NCI-H748 (cell line): Measurements from ENCODE around the gene PRR36.

Experiments
- DNase-seq: peaks from one replicate; lab custom pipeline; 2025; ENCODE audit not compliant: unreplicated experiment; lab: John Stamatoyannopoulos, UW

PRR36 gene

DNA sequence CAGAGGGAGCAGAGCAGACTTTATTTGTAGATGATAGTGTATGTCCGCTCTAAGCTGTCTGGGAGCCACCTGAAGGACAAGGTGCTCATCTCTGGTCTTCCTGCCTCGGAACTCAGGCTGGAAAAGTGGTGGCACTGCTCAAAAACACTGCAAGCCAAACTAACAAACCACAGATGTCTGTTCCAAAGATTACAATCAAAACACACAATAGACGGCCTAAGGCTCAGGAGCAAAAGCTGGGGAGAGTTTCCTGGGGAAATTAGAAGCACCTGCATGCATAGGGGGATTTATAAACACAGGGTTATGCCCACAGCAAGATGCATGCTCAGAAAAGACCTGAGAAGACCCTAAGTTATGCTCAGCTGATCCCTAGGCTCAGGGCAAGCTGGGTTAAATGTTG is 53.6 kb downstream of the PRR36 start:
- no peak for DNase-seq

DNA sequence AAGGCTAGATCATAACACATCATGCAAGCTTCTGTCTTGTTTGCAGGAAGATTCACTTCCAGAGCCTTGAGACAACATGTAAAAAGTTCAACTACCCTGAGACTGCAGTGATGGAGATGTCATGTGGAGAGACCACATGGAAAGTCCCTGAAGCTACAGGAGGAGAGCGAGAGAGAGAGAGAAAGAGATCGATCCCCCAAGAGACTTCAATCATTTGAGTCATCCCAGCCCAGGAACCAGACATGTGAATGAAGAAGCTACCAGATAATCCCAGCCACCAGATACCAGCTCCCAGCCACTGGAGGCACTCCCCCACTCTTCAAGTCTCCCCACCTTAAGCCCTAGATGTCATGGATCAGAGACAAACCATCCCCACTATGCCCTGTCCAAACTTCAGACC is 54.9 kb downstream of the PRR36 start:
- DNase-seq = no peak

DNA sequence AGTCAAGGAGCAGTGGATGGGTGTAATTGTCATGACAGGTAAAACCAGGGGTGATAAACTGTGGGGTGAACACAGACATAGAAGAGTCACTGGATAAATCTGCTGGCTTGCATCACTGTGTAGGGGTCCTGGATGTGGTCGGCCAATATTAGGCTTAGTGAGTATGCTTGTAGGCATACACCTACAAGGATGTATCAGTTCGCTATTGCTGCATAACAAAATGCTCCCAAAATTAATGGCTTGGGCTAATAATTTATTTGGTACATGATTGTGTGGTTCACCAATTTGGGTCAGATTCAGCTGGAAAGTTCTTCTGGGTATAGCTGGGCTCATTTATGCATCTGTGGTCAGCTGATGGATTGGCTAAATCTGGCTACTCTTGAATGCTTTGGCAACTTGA is 55.4 kb downstream of the PRR36 start:
- DNase-seq = no peak
